ENCODE results near the gene IYD.
"Not testable (repeated sequence)": the region's sequence is repeated elsewhere in the genome, so short reads cannot be mapped to it uniquely, and the experiment has no call there.

The IYD gene

GRCh38 chr6:150435832-150436231 is 67.0 kb downstream of the IYD start:
- DNase-seq, result no peak

- DNase-seq, result no peak
Observed at GRCh38 chr6:150439373-150439772, 70.6 kb downstream of the IYD start.

GRCh38 chr6:150443621-150444020 is 74.8 kb downstream of the IYD start:
- no peak for DNase-seq

GRCh38 chr6:150444308-150444707 is 75.5 kb downstream of the IYD start:
- no peak for DNase-seq

- no peak for DNase-seq
Observed at GRCh38 chr6:150445486-150445885, 76.7 kb downstream of the IYD start.

- DNase-seq, result no peak
Observed at GRCh38 chr6:150448221-150448620, 79.4 kb downstream of the IYD start.

GRCh38 chr6:150449055-150449454 is 80.2 kb downstream of the IYD start:
- DNase-seq, result not testable (repeated sequence)

GRCh38 chr6:150450918-150451317 is 82.1 kb downstream of the IYD start:
- DNase-seq, result no peak

GRCh38 chr6:150451807-150452427 is 83.1 kb downstream of the IYD start:
- no peak for DNase-seq

- no peak for DNase-seq
Observed at GRCh38 chr6:150452428-150453243, 83.8 kb downstream of the IYD start.

- no peak for DNase-seq
Observed at GRCh38 chr6:150453357-150453756, 84.5 kb downstream of the IYD start.

Data from NCI-H1092 treated with DMSO at 0.1 percent for 48 hours (cell line).